Measurements from ENCODE around the gene TCIRG1.

TCIRG1 gene

DNA sequence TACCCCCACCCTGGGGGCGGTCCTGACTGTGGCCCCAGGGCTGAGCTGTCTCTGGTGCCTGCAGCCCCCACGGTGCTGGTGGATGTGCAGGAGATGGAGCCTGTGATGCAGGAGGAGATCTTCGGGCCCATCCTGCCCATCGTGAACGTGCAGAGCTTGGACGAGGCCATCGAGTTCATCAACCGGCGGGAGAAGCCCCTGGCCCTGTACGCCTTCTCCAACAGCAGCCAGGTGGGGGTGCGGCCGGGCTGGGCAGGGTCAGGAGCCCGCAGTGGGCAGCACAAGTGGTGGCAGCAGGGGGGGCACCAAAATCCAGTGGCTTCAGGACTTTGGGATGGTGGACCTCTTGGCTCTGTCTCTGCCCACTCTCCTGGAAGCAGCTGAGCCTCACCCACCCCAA is 16.3 kb upstream of the TCIRG1 start:
- TF ChIP-seq, protein P1, sequence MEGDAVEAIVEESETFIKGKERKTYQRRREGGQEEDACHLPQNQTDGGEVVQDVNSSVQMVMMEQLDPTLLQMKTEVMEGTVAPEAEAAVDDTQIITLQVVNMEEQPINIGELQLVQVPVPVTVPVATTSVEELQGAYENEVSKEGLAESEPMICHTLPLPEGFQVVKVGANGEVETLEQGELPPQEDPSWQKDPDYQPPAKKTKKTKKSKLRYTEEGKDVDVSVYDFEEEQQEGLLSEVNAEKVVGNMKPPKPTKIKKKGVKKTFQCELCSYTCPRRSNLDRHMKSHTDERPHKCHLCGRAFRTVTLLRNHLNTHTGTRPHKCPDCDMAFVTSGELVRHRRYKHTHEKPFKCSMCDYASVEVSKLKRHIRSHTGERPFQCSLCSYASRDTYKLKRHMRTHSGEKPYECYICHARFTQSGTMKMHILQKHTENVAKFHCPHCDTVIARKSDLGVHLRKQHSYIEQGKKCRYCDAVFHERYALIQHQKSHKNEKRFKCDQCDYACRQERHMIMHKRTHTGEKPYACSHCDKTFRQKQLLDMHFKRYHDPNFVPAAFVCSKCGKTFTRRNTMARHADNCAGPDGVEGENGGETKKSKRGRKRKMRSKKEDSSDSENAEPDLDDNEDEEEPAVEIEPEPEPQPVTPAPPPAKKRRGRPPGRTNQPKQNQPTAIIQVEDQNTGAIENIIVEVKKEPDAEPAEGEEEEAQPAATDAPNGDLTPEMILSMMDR (IDR thresholded peaks at IDR 0.05; ENCODE audit: insufficient read depth, low read length), result no peak
- no peak for TF ChIP-seq GABPA (IDR thresholded peaks at IDR 0.05; ENCODE audit: low read depth)
- TF ChIP-seq SPI1 (IDR thresholded peaks at IDR 0.05; ENCODE audit: borderline replicate concordance, low read depth), result no peak
- no peak for TF ChIP-seq POLR2AphosphoS5 (IDR thresholded peaks at IDR 0.05; ENCODE audit: low read depth)
- no peak for TF ChIP-seq REST (IDR thresholded peaks at IDR 0.05; ENCODE audit: insufficient replicate concordance, low read depth)
- no peak overlapping the region for H3K4me3 ChIP-seq (replicated peaks; ENCODE audit: insufficient read depth, low read length)
- no peak for DNase-seq (ENCODE audit: low read depth in 1 of 2, low spot score in 1 of 2)
- H3K27me3 ChIP-seq (ENCODE audit: insufficient read depth, poor library complexity, severe bottlenecking), result no peaks in the 10 kb centered on the region
- H3K27ac ChIP-seq (replicated peaks), result no peak overlapping the region

DNA sequence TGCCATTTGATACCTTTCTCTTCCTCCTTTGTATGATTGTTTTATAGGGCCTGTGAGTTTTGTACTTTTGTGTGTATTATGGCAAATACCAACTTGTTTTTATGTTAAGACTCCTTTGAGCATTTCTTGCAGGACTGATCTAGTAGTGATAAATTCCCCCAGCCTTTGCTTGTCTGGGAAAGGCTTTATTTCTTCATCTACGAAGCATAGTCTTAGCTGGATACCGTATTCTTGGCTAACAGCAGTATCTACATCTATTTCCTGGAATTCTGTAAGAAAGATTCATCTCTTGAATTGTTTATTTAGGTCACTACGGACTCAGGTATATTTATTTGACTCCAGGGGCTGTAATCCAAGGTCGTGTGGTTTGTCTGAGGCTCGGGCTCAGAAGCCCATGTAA is 14.3 kb upstream of the TCIRG1 start:
- Histone ChIP-seq H3K27me3 (ENCODE audit: insufficient read depth, poor library complexity, severe bottlenecking) (no peaks in the 10 kb centered on the region), H3K27ac (replicated peaks) (no peak overlapping the region), H3K4me3 (replicated peaks; ENCODE audit: insufficient read depth, low read length) (no peak overlapping the region)
- TF ChIP-seq REST (IDR thresholded peaks at IDR 0.05; ENCODE audit: insufficient replicate concordance, low read depth), result no peak
- no peak for TF ChIP-seq POLR2AphosphoS5 (IDR thresholded peaks at IDR 0.05; ENCODE audit: low read depth)
- TF ChIP-seq, protein P1 (IDR thresholded peaks at IDR 0.05; ENCODE audit: insufficient read depth, low read length), result no peak
- no peak for TF ChIP-seq GABPA (IDR thresholded peaks at IDR 0.05; ENCODE audit: low read depth)
- no peak for TF ChIP-seq SPI1 (IDR thresholded peaks at IDR 0.05; ENCODE audit: borderline replicate concordance, low read depth)
- DNase-seq (ENCODE audit: low read depth in 1 of 2, low spot score in 1 of 2), result no peak

DNA sequence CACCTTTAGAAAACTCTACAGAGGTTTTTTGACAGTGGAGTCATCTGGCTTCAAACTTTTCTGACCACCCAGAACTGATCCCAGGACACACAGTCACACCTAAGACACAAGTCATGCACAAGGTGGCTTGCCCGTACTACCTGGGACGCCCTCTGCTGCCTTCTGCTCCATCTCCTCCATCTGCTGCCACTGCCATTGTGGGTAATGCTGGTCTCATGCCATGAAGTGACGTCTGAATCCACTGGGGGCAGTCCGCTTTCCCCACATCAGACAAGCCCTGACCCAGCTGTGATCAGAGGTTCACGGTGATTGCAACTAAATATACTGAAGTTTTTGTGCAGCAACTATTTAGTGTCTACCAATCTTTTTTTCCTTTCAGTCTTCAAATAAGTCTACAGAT is 13.8 kb upstream of the TCIRG1 start:
- TF ChIP-seq GABPA (IDR thresholded peaks at IDR 0.05; ENCODE audit: low read depth) (no peak), REST (IDR thresholded peaks at IDR 0.05; ENCODE audit: insufficient replicate concordance, low read depth) (no peak), POLR2AphosphoS5 (IDR thresholded peaks at IDR 0.05; ENCODE audit: low read depth) (no peak), SPI1 (IDR thresholded peaks at IDR 0.05; ENCODE audit: borderline replicate concordance, low read depth) (no peak)
- TF ChIP-seq, protein P1 (IDR thresholded peaks at IDR 0.05; ENCODE audit: insufficient read depth, low read length), result no peak

More for the DNA sequence above, 13.8 kb upstream of the TCIRG1 start:
- H3K27me3 ChIP-seq (ENCODE audit: insufficient read depth, poor library complexity, severe bottlenecking), result no peaks in the 10 kb centered on the region
- no peak overlapping the region for H3K4me3 ChIP-seq (replicated peaks; ENCODE audit: insufficient read depth, low read length)
- H3K27ac ChIP-seq (replicated peaks), result no peak overlapping the region
- peak in 1 of 2 experiments; percentile 21 for DNase-seq (ENCODE audit: low read depth in 1 of 2, low spot score in 1 of 2)

Measured in HL-60 (cell line).